DMS79 treated with DMSO at 0.1 percent for 48 hours (cell line): ENCODE results near the gene DOCK4.
A peak's percentile ranks its signal among the peaks of the same experiment; 100 is the strongest.

Experiments used
- DNase-seq: peaks from one replicate; lab custom pipeline; 2025; lab: John Stamatoyannopoulos, UW

Gene DOCK4

GRCh38 chr7:112161253-112162141 is 44.7 kb downstream of the DOCK4 start:
- peak; percentile 51 for DNase-seq

- no peak for DNase-seq
Measured at GRCh38 chr7:112160771-112161150, 45.4 kb downstream of the DOCK4 start.

- no peak for DNase-seq
Measured at GRCh38 chr7:112160130-112160770, 45.9 kb downstream of the DOCK4 start.

- no peak for DNase-seq
Measured at GRCh38 chr7:112159351-112159750, 46.8 kb downstream of the DOCK4 start.

- no peak for DNase-seq
Measured at GRCh38 chr7:112157072-112157471, 49.1 kb downstream of the DOCK4 start.

GRCh38 chr7:112156412-112156811 is 49.8 kb downstream of the DOCK4 start:
- no peak for DNase-seq

- no peak for DNase-seq
Measured at GRCh38 chr7:112154690-112155089, 51.5 kb downstream of the DOCK4 start.

GRCh38 chr7:112152186-112152585 is 54.0 kb downstream of the DOCK4 start:
- DNase-seq = no peak

GRCh38 chr7:112150823-112151641 is 55.2 kb downstream of the DOCK4 start:
- DNase-seq = peak; percentile 23

GRCh38 chr7:112149734-112150133 is 56.5 kb downstream of the DOCK4 start:
- DNase-seq = no peak

GRCh38 chr7:112147793-112148361 is 58.3 kb downstream of the DOCK4 start:
- no peak for DNase-seq

- DNase-seq = no peak
Measured at GRCh38 chr7:112145206-112145605, 61.0 kb downstream of the DOCK4 start.

- no peak for DNase-seq
Measured at GRCh38 chr7:112144284-112145059, 61.7 kb downstream of the DOCK4 start.

- DNase-seq = no peak
Measured at GRCh38 chr7:112143582-112143981, 62.6 kb downstream of the DOCK4 start.

- no peak for DNase-seq
Measured at GRCh38 chr7:112143136-112143535, 63.1 kb downstream of the DOCK4 start.

GRCh38 chr7:112140600-112140999 is 65.6 kb downstream of the DOCK4 start:
- peak; percentile 53 for DNase-seq

GRCh38 chr7:112138938-112139337 is 67.3 kb downstream of the DOCK4 start:
- no peak for DNase-seq

GRCh38 chr7:112138325-112138852 is 67.8 kb downstream of the DOCK4 start:
- no peak for DNase-seq

- no peak for DNase-seq
Measured at GRCh38 chr7:112137141-112138101, 68.8 kb downstream of the DOCK4 start.
